ENCODE data around the gene DDC. TPM values are rescaled to one million over a fixed set of nuclear protein-coding genes. Genes with fewer than 3 reads are reported as not detected.
A peak's percentile ranks its signal among the peaks of the same experiment; 100 is the strongest.
"Not testable (repeated sequence)": the region's sequence is repeated elsewhere in the genome, so short reads cannot be mapped to it uniquely, and the experiment has no call there.

Gene DDC
- total RNA-seq, 1 donor from 2014 or later = 0.35 TPM

DNA sequence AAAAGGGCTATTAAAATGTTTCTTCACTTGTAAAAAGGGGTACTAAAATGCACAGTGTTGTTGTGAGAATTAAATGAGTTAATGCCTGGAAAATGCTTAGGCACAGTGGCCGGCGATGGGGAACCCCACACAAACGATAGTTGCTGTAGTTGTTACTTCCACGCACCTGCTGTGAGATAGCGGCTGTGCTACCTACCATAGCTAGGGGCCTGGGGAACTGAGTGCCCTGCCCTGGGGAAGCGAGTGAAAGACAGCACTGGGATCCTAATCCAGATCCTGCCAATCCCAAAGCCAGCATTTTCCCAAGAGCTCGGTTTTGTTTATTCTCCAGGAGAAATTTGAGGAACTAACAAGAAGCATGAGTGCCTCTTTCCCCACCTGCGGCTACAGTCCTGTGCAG lies 27.8 kb downstream of the DDC start:
- intact Hi-C loops (cut with micrococcal nuclease) = loop anchor here (10.0 kb wide), 1 partner anchor 57 kb away; no protein-coding TSS in a partner anchor
- Mint-ChIP-seq H3K27me3 (no peaks in the 10 kb centered on the region), H3K4me3 (no peak overlapping the region), H3K36me3 (ENCODE audit: low read depth) (no peaks in the 10 kb centered on the region), H3K27ac (no peak overlapping the region), H3K9me3 (no peaks in the 10 kb centered on the region), H3K4me1 (peaks cover 6% of the 10 kb centered on the region)
- DNase-seq = no peak

GRCh38 chr7:50535291-50535711 lies 29.9 kb downstream of the DDC start:
- intact Hi-C loops (cut with micrococcal nuclease) = loop anchor here (10.0 kb wide), 1 partner anchor 60 kb away; no protein-coding TSS in a partner anchor
- Mint-ChIP-seq H3K4me1 (peaks cover 17% of the 10 kb centered on the region), H3K27me3 (peaks cover 10% of the 10 kb centered on the region)
- H3K9me3 Mint-ChIP-seq; H3K4me3 Mint-ChIP-seq; DNase-seq; H3K36me3 Mint-ChIP-seq (ENCODE audit: low read depth); H3K27ac Mint-ChIP-seq: not testable (repeated sequence)

- H3K27me3 Mint-ChIP-seq = peaks cover 10% of the 10 kb centered on the region
- no peak for DNase-seq
- H3K36me3 Mint-ChIP-seq (ENCODE audit: low read depth) = no peaks in the 10 kb centered on the region
- intact Hi-C loops (cut with micrococcal nuclease) = loop anchor here (10.0 kb wide), 1 partner anchor 60 kb away; no protein-coding TSS in a partner anchor
- H3K27ac Mint-ChIP-seq = no peak overlapping the region
- no peak overlapping the region for H3K4me3 Mint-ChIP-seq
- H3K4me1 Mint-ChIP-seq = peaks cover 17% of the 10 kb centered on the region
- no peaks in the 10 kb centered on the region for H3K9me3 Mint-ChIP-seq
These were observed 30.4 kb downstream of the DDC start for GRCh38 chr7:50534690-50535290.

GRCh38 chr7:50533866-50534265 lies 31.3 kb downstream of the DDC start:
- H3K27ac Mint-ChIP-seq = no peak overlapping the region
- H3K9me3 Mint-ChIP-seq = no peaks in the 10 kb centered on the region
- peaks cover 10% of the 10 kb centered on the region for H3K27me3 Mint-ChIP-seq
- no peak overlapping the region for H3K4me3 Mint-ChIP-seq
- no peak for DNase-seq
- H3K4me1 Mint-ChIP-seq = peaks cover 17% of the 10 kb centered on the region
- intact Hi-C loops (cut with micrococcal nuclease) = loop anchor here (10.0 kb wide), 1 partner anchor 61 kb away; no protein-coding TSS in a partner anchor
- H3K36me3 Mint-ChIP-seq (ENCODE audit: low read depth) = no peaks in the 10 kb centered on the region

DNA sequence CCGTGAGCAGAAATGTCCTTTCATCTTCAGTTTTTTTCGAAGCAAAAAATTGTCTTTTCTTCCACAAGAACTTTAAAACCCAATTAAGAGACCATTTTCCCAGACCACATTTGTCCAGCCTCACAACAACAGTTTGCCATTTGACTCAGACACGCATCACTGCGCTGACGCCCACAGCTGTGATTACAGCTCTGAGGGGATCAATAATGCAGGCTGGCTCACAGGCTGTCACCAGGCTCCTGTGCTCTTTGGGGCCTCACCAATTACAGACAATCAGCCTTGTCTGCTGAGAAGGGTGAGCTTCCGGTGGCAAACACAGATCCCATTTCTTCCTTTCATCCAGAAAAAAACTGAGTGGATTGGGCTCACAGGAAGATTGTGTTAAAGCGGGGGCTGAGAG lies 33.3 kb downstream of the DDC start:
- peaks cover 17% of the 10 kb centered on the region for H3K4me1 Mint-ChIP-seq
- no peak overlapping the region for H3K4me3 Mint-ChIP-seq
- H3K36me3 Mint-ChIP-seq (ENCODE audit: low read depth) = no peaks in the 10 kb centered on the region
- no peak for DNase-seq
- intact Hi-C loops (cut with micrococcal nuclease) = loop anchor here (10.0 kb wide), 1 partner anchor 63 kb away; no protein-coding TSS in a partner anchor
- H3K27ac Mint-ChIP-seq = no peak overlapping the region
- peaks cover 10% of the 10 kb centered on the region for H3K27me3 Mint-ChIP-seq
- H3K9me3 Mint-ChIP-seq = no peaks in the 10 kb centered on the region

- intact Hi-C loops (cut with micrococcal nuclease) = loop anchor here (10.0 kb wide), 1 partner anchor 63 kb away; no protein-coding TSS in a partner anchor
- Mint-ChIP-seq H3K9me3 (no peaks in the 10 kb centered on the region), H3K27me3 (peaks cover 10% of the 10 kb centered on the region), H3K4me1 (peaks cover 17% of the 10 kb centered on the region), H3K36me3 (ENCODE audit: low read depth) (no peaks in the 10 kb centered on the region), H3K4me3 (no peak overlapping the region), H3K27ac (peak overlapping the region; percentile 16)
- no peak for DNase-seq
These were observed 33.7 kb downstream of the DDC start for GRCh38 chr7:50531401-50531911.

DNA sequence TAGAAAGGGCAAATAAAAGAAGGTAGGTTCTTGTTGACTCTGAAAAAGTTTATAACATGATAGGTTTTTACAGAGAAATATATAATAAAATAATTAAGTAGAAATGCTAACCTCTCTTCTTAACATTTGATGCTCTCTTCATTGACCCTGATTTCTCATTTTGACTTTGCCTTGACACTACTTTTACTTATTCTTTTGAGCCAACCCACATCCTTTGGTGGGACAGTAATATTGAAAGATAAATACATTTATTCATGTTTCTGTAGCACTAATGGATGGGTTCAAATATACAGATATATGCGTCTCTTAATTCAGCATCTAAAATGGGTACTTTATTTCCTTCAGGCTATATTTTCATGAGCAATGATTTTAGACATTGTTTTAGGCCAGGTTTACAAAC lies 34.4 kb downstream of the DDC start:
- Mint-ChIP-seq H3K27me3 (peaks cover 12% of the 10 kb centered on the region), H3K27ac (no peak overlapping the region), H3K36me3 (ENCODE audit: low read depth) (no peaks in the 10 kb centered on the region), H3K4me1 (peaks cover 17% of the 10 kb centered on the region), H3K4me3 (no peak overlapping the region), H3K9me3 (no peaks in the 10 kb centered on the region)
- no peak for DNase-seq
- intact Hi-C loops (cut with micrococcal nuclease) = loop anchor here (10.0 kb wide), 1 partner anchor 64 kb away; no protein-coding TSS in a partner anchor

DNA sequence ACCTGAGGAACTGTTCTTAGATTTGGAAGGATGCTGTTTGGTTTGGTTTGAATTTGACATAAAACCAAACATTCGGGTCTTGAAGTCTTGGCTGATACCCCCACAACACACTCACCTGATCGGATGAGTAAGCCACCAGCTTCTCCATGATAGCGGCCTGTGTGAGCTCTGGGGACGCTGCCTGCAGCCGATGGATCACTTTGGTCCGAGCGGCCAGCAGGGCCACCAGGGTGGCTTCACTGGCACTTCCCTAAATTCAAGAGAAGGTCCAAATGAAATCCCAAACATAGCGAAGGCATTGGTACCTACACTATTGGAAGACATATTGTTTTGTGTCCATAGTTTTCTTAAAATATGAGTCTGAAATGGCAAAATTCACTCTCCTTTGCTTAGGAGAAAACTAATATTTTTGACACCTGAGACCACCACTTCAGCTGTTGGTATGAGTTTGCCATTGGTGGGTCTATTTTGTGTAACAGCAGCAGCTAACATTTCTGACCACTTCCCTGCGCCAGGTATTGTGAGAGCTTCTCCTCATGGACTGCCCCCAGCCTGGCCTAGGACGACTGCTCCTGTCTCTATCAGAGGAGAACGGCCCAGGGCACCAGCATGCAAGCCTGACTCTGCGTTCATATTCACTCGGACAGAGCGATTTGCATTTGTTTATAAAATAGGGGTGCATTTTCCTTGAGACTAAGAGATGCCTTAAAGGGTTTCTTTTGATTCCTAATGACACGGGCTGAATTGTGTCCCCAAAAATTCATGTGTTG lies 35.9 kb downstream of the DDC start:
- Mint-ChIP-seq H3K27ac (no peak overlapping the region), H3K36me3 (ENCODE audit: low read depth) (no peaks in the 10 kb centered on the region), H3K27me3 (peaks cover 13% of the 10 kb centered on the region), H3K4me1 (peaks cover 11% of the 10 kb centered on the region), H3K4me3 (no peak overlapping the region), H3K9me3 (no peaks in the 10 kb centered on the region)
- intact Hi-C loops (cut with micrococcal nuclease) = no loop called here
- no peak for DNase-seq

- intact Hi-C loops (cut with micrococcal nuclease) = no loop called here
- Mint-ChIP-seq H3K27me3 (peaks cover 17% of the 10 kb centered on the region), H3K4me1 (peaks cover 11% of the 10 kb centered on the region), H3K27ac (no peak overlapping the region), H3K36me3 (ENCODE audit: low read depth) (no peaks in the 10 kb centered on the region), H3K4me3 (no peak overlapping the region), H3K9me3 (no peaks in the 10 kb centered on the region)
- no peak for DNase-seq
These were observed 36.7 kb downstream of the DDC start for GRCh38 chr7:50528266-50529092.

DNA sequence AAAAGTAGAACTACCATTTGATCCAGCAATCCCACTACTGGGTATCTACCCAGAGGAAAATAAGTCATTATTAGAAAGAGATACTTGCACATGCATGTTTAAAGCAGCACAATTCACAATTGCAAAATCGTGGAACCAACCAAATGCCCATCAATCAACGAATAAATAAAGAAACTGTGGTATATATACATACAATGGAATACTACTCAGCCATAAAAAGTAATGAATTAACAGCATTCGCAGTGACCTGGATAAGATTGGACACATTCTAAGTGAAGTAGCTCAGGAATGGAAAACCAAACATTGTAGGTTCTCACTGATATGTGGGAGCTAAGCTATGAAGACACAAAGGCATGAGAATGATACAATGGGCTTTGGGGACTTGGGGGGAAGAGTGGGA lies 45.9 kb downstream of the DDC start:
- H3K9me3 Mint-ChIP-seq; H3K4me3 Mint-ChIP-seq; DNase-seq; H3K4me1 Mint-ChIP-seq; H3K36me3 Mint-ChIP-seq (ENCODE audit: low read depth); intact Hi-C loops (cut with micrococcal nuclease); H3K27ac Mint-ChIP-seq: not testable (repeated sequence)
- H3K27me3 Mint-ChIP-seq = peaks cover 62% of the 10 kb centered on the region

DNA sequence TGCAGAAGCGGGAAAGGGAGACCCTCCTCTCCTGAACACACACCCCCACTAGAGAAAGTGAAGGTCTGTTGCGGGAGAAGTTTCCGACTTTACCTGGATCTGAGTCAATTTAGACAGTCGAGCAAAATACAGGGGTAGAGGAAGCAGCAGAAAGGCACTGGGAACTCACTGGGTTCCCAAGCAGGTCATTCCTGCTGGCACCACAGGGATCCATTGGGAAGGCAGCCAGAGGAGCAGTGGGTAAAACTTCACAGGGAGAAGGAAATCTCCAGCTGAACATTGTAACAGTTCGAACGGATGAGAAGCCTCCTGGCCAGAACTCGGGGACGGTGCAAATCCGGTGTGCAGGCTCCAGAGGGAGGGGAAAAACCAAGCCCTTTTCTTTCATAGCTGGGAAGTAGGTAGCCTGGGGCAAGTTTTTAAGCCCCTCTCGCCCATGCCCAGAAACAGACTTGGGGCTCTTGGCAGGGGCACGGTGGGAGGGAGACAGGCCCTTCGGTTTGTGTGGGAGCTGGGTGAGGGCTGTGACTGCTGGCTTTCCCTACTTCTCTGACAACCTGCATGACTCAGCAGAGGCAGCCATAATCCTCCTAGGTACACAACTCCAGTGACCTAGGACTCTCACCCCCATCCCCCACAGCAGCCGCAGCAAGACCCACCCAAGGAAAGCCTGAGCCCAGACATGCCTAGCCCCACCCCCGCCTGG lies 51.9 kb downstream of the DDC start:
- Mint-ChIP-seq H3K36me3 (ENCODE audit: low read depth) (no peaks in the 10 kb centered on the region), H3K27me3 (peaks cover 28% of the 10 kb centered on the region), H3K27ac (no peak overlapping the region), H3K9me3 (no peaks in the 10 kb centered on the region), H3K4me1 (peaks cover 3% of the 10 kb centered on the region), H3K4me3 (no peak overlapping the region)
- intact Hi-C loops (cut with micrococcal nuclease) = no loop called here
- no peak for DNase-seq

DNA sequence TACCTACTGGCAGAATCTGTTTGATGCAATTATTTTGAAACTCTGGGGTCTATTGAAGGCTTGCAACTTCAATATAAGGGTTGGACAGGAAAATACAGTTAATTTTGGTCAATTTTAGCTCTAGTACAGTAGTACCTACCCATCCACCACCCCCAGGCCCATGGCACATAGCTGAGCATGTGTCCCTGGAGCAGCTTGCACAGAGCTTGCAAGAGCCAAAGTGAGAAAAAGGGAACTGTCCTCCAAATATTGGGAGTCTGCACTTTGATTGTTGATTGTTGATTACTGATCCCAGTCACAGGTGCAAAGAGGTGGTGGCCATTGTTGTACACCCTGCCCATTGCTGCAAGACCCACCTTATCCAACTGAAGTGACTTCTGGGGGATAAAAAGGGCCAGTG lies 52.8 kb downstream of the DDC start:
- Mint-ChIP-seq H3K27me3 (peaks cover 25% of the 10 kb centered on the region), H3K4me1 (peaks cover 3% of the 10 kb centered on the region), H3K9me3 (no peaks in the 10 kb centered on the region), H3K27ac (no peak overlapping the region), H3K36me3 (ENCODE audit: low read depth) (no peaks in the 10 kb centered on the region), H3K4me3 (no peak overlapping the region)
- no peak for DNase-seq
- intact Hi-C loops (cut with micrococcal nuclease) = no loop called here

DNA sequence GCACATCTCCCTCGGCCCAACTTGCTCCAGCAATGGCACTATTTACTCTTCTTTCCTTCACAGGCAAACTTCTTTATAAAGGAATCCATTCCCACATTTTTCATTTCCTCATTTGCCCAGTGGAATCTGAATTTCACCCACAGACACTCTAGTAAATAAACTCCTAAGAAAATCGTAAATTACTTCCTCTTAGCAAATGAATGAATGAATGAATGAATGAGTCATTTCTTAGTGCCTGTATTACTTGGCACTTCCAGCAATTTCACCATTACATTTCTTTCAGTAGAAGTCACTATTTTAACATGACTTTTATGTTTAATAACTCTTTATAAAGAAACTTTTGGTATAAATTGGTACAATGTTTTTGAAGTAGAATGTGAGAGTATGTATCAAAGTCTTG lies 55.7 kb downstream of the DDC start:
- Mint-ChIP-seq H3K27ac (no peak overlapping the region), H3K9me3 (no peaks in the 10 kb centered on the region), H3K4me1 (no peaks in the 10 kb centered on the region), H3K4me3 (no peak overlapping the region), H3K36me3 (ENCODE audit: low read depth) (no peaks in the 10 kb centered on the region), H3K27me3 (peaks cover 8% of the 10 kb centered on the region)
- DNase-seq = no peak
- intact Hi-C loops (cut with micrococcal nuclease) = no loop called here

Measured in activated CD4-positive, alpha-beta T cell treated with anti-CD3 and anti-CD28 coated beads, Interleukin-2, amount 10 ng/mL, durations not matched to agents 24 days and 14 days (primary cell).